Epithelial cell of proximal tubule (primary cell): Measurements from ENCODE around the gene RALGPS1. TPM values are rescaled to one million over a fixed set of nuclear protein-coding genes. Genes with fewer than 3 reads are reported as not detected.

Experiments
- DNase-seq: peaks from one replicate; pipeline ENCODE4 v3.0.0-alpha.2; 2011; ENCODE audit warnings: low read depth
- H3K4me3 ChIP-seq: 2 replicates; pipeline ENCODE4 v1.5.1; 2011; ENCODE audit warnings: low read depth, mild to moderate bottlenecking, low read length
- CTCF ChIP-seq: conservative IDR thresholded peaks from 2 replicates; pipeline ENCODE4 v1.5.1; 2012; ENCODE audit warnings: low read depth, mild to moderate bottlenecking, low read length
- total RNA-seq: library from RNA; depleted of rRNA; stranded (reverse); fragments of >200 nt; gene quantifications from 2 replicates; pipeline ENCODE4 v1.2.3, GENCODE V29; 2015

RALGPS1 gene
- total RNA-seq, 1 donor from 2014 or later = 4.0 TPM

- no peak for DNase-seq
- no peak for TF ChIP-seq CTCF
- no peak overlapping the region for H3K4me3 ChIP-seq
Measured at GRCh38 chr9:127020802-127021078, 106.2 kb downstream of the RALGPS1 start.

- TF ChIP-seq CTCF = no peak
- H3K4me3 ChIP-seq = no peak overlapping the region
- no peak for DNase-seq
Measured at GRCh38 chr9:127021664-127022363, 107.2 kb downstream of the RALGPS1 start.

- TF ChIP-seq CTCF = no peak
- H3K4me3 ChIP-seq = no peak overlapping the region
- no peak for DNase-seq
Measured at GRCh38 chr9:127022913-127023660, 108.5 kb downstream of the RALGPS1 start.

GRCh38 chr9:127025042-127025441, 110.5 kb downstream of the RALGPS1 start:
- no peak for DNase-seq
- no peak for TF ChIP-seq CTCF
- no peak overlapping the region for H3K4me3 ChIP-seq

GRCh38 chr9:127027694-127028093, 113.1 kb downstream of the RALGPS1 start:
- TF ChIP-seq CTCF = no peak
- H3K4me3 ChIP-seq = no peak overlapping the region
- DNase-seq = no peak

- DNase-seq = no peak
- TF ChIP-seq CTCF = no peak
- no peak overlapping the region for H3K4me3 ChIP-seq
Measured at GRCh38 chr9:127029548-127029947, 115.0 kb downstream of the RALGPS1 start.
